WERI-Rb-1 (cell line): Measurements from ENCODE around the gene LAMA4.
A peak's percentile ranks its signal among the peaks of the same experiment; 100 is the strongest.

Experiments used
- DNase-seq: peaks from one replicate; pipeline ENCODE4 v3.0.0-alpha.2; 2020
- H3K27ac ChIP-seq: fragments of 250-450 bp; sonication (Bioruptor Pico); 2 replicates; pipeline ENCODE4 v1.5.1; 2020; ENCODE audit warnings: mild to moderate bottlenecking, moderate library complexity
- H3K27me3 ChIP-seq: fragments of 250-450 bp; sonication (Bioruptor Pico); 2 replicates; pipeline ENCODE4 v1.5.1; 2021; ENCODE audit warnings: mild to moderate bottlenecking, low read depth, moderate library complexity; ENCODE audit not compliant: insufficient read depth, severe bottlenecking
- H3K36me3 ChIP-seq: fragments of 250-450 bp; sonication (Bioruptor Pico); 2 replicates; pipeline ENCODE4 v1.5.1; 2020; ENCODE audit warnings: mild to moderate bottlenecking, moderate library complexity
- H3K4me3 ChIP-seq: 2 replicates; pipeline ENCODE4 v1.5.1; 2011; ENCODE audit warnings: low read depth, mild to moderate bottlenecking, control low read depth, low read length
- H3K9me3 ChIP-seq: fragments of 250-450 bp; sonication (Bioruptor Pico); 2 replicates; pipeline ENCODE4 v1.5.1; 2021; ENCODE audit warnings: mild to moderate bottlenecking, moderate library complexity; ENCODE audit not compliant: severe bottlenecking
- CTCF ChIP-seq: IDR thresholded peaks from 2 replicates; pipeline ENCODE4 v1.5.1; 2011; ENCODE audit warnings: low read depth, mild to moderate bottlenecking, control low read depth, inconsistent platforms, low read length

LAMA4 gene

GRCh38 chr6:112259337-112259675 is 4.9 kb upstream of the LAMA4 start:
- H3K4me3 ChIP-seq = no peak overlapping the region
- no peaks in the 10 kb centered on the region for H3K9me3 ChIP-seq
- no peak for DNase-seq
- no peak for TF ChIP-seq CTCF
- no peaks in the 10 kb centered on the region for H3K36me3 ChIP-seq
- H3K27ac ChIP-seq = no peak overlapping the region
- peaks cover 9% of the 10 kb centered on the region for H3K27me3 ChIP-seq

- Histone ChIP-seq H3K27ac (no peak overlapping the region), H3K27me3 (peaks cover 14% of the 10 kb centered on the region), H3K9me3 (no peaks in the 10 kb centered on the region), H3K36me3 (no peaks in the 10 kb centered on the region), H3K4me3 (no peak overlapping the region)
- no peak for TF ChIP-seq CTCF
- no peak for DNase-seq
Measured at GRCh38 chr6:112258642-112259336, 4.4 kb upstream of the LAMA4 start.

GRCh38 chr6:112257178-112257855 is 3.0 kb upstream of the LAMA4 start:
- H3K27ac ChIP-seq = no peak overlapping the region
- H3K9me3 ChIP-seq = no peaks in the 10 kb centered on the region
- peaks cover 23% of the 10 kb centered on the region for H3K27me3 ChIP-seq
- no peak for DNase-seq
- no peak for TF ChIP-seq CTCF
- H3K36me3 ChIP-seq = no peaks in the 10 kb centered on the region
- no peak overlapping the region for H3K4me3 ChIP-seq

GRCh38 chr6:112254921-112255320 is 554 bp upstream of the LAMA4 start:
- no peaks in the 10 kb centered on the region for H3K9me3 ChIP-seq
- peaks cover 23% of the 10 kb centered on the region for H3K27me3 ChIP-seq
- no peak overlapping the region for H3K27ac ChIP-seq
- DNase-seq = no peak
- H3K36me3 ChIP-seq = no peaks in the 10 kb centered on the region
- no peak for TF ChIP-seq CTCF
- no peak overlapping the region for H3K4me3 ChIP-seq

- TF ChIP-seq CTCF = no peak
- H3K36me3 ChIP-seq = no peaks in the 10 kb centered on the region
- H3K9me3 ChIP-seq = no peaks in the 10 kb centered on the region
- peak overlapping the region; percentile 47 for H3K4me3 ChIP-seq
- DNase-seq = no peak
- peaks cover 23% of the 10 kb centered on the region for H3K27me3 ChIP-seq
- no peak overlapping the region for H3K27ac ChIP-seq
Measured at GRCh38 chr6:112253498-112253840, 898 bp downstream of the LAMA4 start.
